Breast epithelium (tissue), 3 donors: ENCODE data around the gene LONP2.

Experiments used
- POLR2A ChIP-seq: fragments of 450-650 bp; IDR thresholded peaks from one replicate; pipeline ENCODE4 v1.6.1; 2016; ENCODE audit warnings: antibody characterized with exemption, mild to moderate bottlenecking, moderate library complexity
- POLR2AphosphoS5 ChIP-seq, 3 donors: sonication (generic); formaldehyde crosslinking; IDR thresholded peaks; one replicate each; pipeline ENCODE4 v1.6.1; 2017; ENCODE audit warnings: antibody characterized with exemption in 3 of 3
- TF ChIP-seq, protein P1 (sequence below), 3 donors: fragments of 450-650 bp; IDR thresholded peaks; one replicate each; pipeline ENCODE4 v1.5.1; 2016 to 2017; ENCODE audit warnings: antibody characterized with exemption in 3 of 3, mild to moderate bottlenecking in 3 of 3, moderate library complexity in 3 of 3

GRCh38 chr16:48284772-48285409, 40.8 kb downstream of the LONP2 start:
- TF ChIP-seq POLR2A (no peak), POLR2AphosphoS5 (IDR thresholded peaks at IDR 0.05) (no peak)
- TF ChIP-seq, protein P1, sequence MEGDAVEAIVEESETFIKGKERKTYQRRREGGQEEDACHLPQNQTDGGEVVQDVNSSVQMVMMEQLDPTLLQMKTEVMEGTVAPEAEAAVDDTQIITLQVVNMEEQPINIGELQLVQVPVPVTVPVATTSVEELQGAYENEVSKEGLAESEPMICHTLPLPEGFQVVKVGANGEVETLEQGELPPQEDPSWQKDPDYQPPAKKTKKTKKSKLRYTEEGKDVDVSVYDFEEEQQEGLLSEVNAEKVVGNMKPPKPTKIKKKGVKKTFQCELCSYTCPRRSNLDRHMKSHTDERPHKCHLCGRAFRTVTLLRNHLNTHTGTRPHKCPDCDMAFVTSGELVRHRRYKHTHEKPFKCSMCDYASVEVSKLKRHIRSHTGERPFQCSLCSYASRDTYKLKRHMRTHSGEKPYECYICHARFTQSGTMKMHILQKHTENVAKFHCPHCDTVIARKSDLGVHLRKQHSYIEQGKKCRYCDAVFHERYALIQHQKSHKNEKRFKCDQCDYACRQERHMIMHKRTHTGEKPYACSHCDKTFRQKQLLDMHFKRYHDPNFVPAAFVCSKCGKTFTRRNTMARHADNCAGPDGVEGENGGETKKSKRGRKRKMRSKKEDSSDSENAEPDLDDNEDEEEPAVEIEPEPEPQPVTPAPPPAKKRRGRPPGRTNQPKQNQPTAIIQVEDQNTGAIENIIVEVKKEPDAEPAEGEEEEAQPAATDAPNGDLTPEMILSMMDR (IDR thresholded peaks at IDR 0.05), result no peak
